SK-N-SH (cell line): ENCODE measurements around the gene SH3D19. TPM values are rescaled to one million over a fixed set of nuclear protein-coding genes. Genes with fewer than 3 reads are reported as not detected.
A peak's percentile ranks its signal among the peaks of the same experiment; 100 is the strongest.

Source experiments
- CTCF ChIA-PET: fragments of 300-600, 350-600 bp; formaldehyde crosslinking; extraction: SDS; loops from one replicate; lab custom pipeline; 2021; lab: Yijun Ruan, JAX
- POLR2A ChIA-PET: fragments of 350-600 bp; sonication (Branson Sonifier 250); formaldehyde crosslinking; extraction: SDS; loops from one replicate; lab custom pipeline; 2020; ENCODE audit warnings: antibody characterized with exemption, inconsistent platforms; lab: Yijun Ruan, JAX
- DNase-seq: peaks from one replicate; pipeline ENCODE4 v3.0.0; 2012
- H2AFZ ChIP-seq: fragments of 200-600 bp; sonication (generic); 2 replicates; pipeline ENCODE4 v1.8.1; 2016; ENCODE audit warnings: antibody characterized with exemption, mild to moderate bottlenecking, low read depth
- H3F3A ChIP-seq: fragments of 200-600 bp; sonication (generic); replicated peaks from 2 replicates; pipeline ENCODE3; 2016; ENCODE audit warnings: antibody characterized with exemption, mild to moderate bottlenecking; ENCODE audit not compliant: insufficient read depth
- H3K27ac ChIP-seq, 2 experiments: fragments of 200-500 bp in 1 of 2; fragments of 200-600 bp in 1 of 2; sonication (Bioruptor generic) in 1 of 2; sonication (generic), shearing (Covaris generic) in 1 of 2; 2 replicates each; pipeline versions ENCODE4 v1.5.1 to v1.6.1; 2014 to 2016; ENCODE audit warnings: low read depth in 2 of 2, inconsistent platforms in 1 of 2, low read length in 1 of 2, mild to moderate bottlenecking in 1 of 2, mixed read lengths in 1 of 2
- H3K27me3 ChIP-seq: fragments of 200-600 bp; sonication (generic), shearing (Covaris generic); 2 replicates; pipeline ENCODE4 v1.6.1; 2016; ENCODE audit warnings: mixed run types; ENCODE audit not compliant: insufficient read depth
- H3K36me3 ChIP-seq, 2 experiments: fragments of 200-500 bp in 1 of 2; fragments of 200-600 bp in 1 of 2; sonication (Bioruptor generic) in 1 of 2; sonication (generic) in 1 of 2; replicated peaks in 1 of 2; 2 replicates each; pipeline versions ENCODE3 to v1.5.1; 2014 to 2016; ENCODE audit warnings: low read length in 1 of 2, mild to moderate bottlenecking in 1 of 2; ENCODE audit not compliant: insufficient read depth in 2 of 2, control insufficient read depth in 1 of 2
- H3K4me1 ChIP-seq, 2 experiments: fragments of 200-500 bp in 1 of 2; fragments of 200-600 bp in 1 of 2; sonication (Bioruptor generic) in 1 of 2; sonication (generic), shearing (Covaris generic) in 1 of 2; 2 replicates each; pipeline versions ENCODE4 v1.5.1 to v1.6.1; 2014 to 2016; ENCODE audit warnings: low read depth in 1 of 2, low read length in 1 of 2, mixed run types in 1 of 2; ENCODE audit not compliant: insufficient read depth in 2 of 2, control insufficient read depth in 1 of 2
- H3K4me2 ChIP-seq: fragments of 200-600 bp; sonication (generic), shearing (Covaris generic); 2 replicates; pipeline ENCODE4 v1.6.1; 2017; ENCODE audit warnings: mixed run types
- H3K4me3 ChIP-seq, 2 experiments: fragments of 200-500 bp in 1 of 2; fragments of 200-600 bp in 1 of 2; sonication (Bioruptor generic) in 1 of 2; sonication (generic), shearing (Covaris generic) in 1 of 2; 2 replicates each; pipeline versions ENCODE4 v1.5.1 to v1.8.1; 2014 to 2016; ENCODE audit warnings: low read depth in 2 of 2, inconsistent platforms in 1 of 2, low read length in 1 of 2, mild to moderate bottlenecking in 1 of 2, mixed read lengths in 1 of 2, moderate library complexity in 1 of 2
- H3K79me2 ChIP-seq: fragments of 200-600 bp; sonication (generic); 2 replicates; pipeline ENCODE4 v1.8.1; 2017; ENCODE audit warnings: mild to moderate bottlenecking; ENCODE audit not compliant: insufficient read depth
- H3K9ac ChIP-seq: fragments of 200-600 bp; sonication (generic); 2 replicates; pipeline ENCODE4 v1.6.1; 2017; ENCODE audit warnings: mixed run types
- H3K9me2 ChIP-seq: fragments of 200-600 bp; sonication (generic); 2 replicates; pipeline ENCODE4 v1.6.1; 2017; ENCODE audit warnings: mixed run types
- H3K9me3 ChIP-seq: fragments of 200-600 bp; sonication (generic); 2 replicates; pipeline ENCODE4 v1.6.1; 2017; ENCODE audit warnings: mixed run types, mild to moderate bottlenecking, moderate library complexity
- H4K20me1 ChIP-seq: fragments of 200-600 bp; sonication (generic); 2 replicates; pipeline ENCODE4 v1.6.1; 2017; ENCODE audit warnings: mild to moderate bottlenecking, mixed run types; ENCODE audit not compliant: insufficient read depth
- CHD2 ChIP-seq: fragments of 150-350 bp; IDR thresholded peaks from 2 replicates; pipeline ENCODE4 v1.6.1; 2018; ENCODE audit warnings: low read length; ENCODE audit not compliant: partially characterized antibody
- CTCF ChIP-seq: fragments of 200-600 bp; sonication (generic); IDR thresholded peaks from 2 replicates; pipeline ENCODE4 v1.6.1; 2017; ENCODE audit warnings: antibody characterized with exemption, mild to moderate bottlenecking, moderate library complexity
- EP300 ChIP-seq, 2 experiments: IDR thresholded peaks; 2 replicates each; pipeline versions ENCODE4 v1.4.0 to v1.6.1; 2012; ENCODE audit warnings: borderline replicate concordance in 1 of 2, low read depth in 1 of 2, low read length in 1 of 2
- FOSL2 ChIP-seq: IDR thresholded peaks from 2 replicates; pipeline ENCODE4 v1.4.0; 2012; ENCODE audit warnings: low read depth, mild to moderate bottlenecking, moderate library complexity, borderline replicate concordance
- JUND ChIP-seq: IDR thresholded peaks from 2 replicates; pipeline ENCODE4 v1.4.0; 2012
- MAX ChIP-seq: IDR thresholded peaks from 2 replicates; pipeline ENCODE4 v1.4.0; 2012; ENCODE audit warnings: low read depth
- MEF2A ChIP-seq: IDR thresholded peaks from 2 replicates; pipeline ENCODE4 v1.4.0; 2012; ENCODE audit warnings: low read depth, borderline replicate concordance
- NFIC ChIP-seq: IDR thresholded peaks from 2 replicates; pipeline ENCODE4 v1.4.0; 2012; ENCODE audit warnings: borderline replicate concordance
- NRF1 ChIP-seq: IDR thresholded peaks from 2 replicates; pipeline ENCODE4 v1.6.1; 2012; ENCODE audit warnings: low read depth, mild to moderate bottlenecking, low read length
- POLR2AphosphoS5 ChIP-seq: IDR thresholded peaks from 2 replicates; pipeline ENCODE4 v1.6.1; 2012; ENCODE audit warnings: low read depth, low read length
- RFX5 ChIP-seq: IDR thresholded peaks from 2 replicates; pipeline ENCODE4 v1.6.1; 2012; ENCODE audit warnings: mild to moderate bottlenecking, improper control_type of control experiment, low read length
- TAF1 ChIP-seq: IDR thresholded peaks from 2 replicates; pipeline ENCODE4 v1.6.1; 2012; ENCODE audit warnings: low read depth, mild to moderate bottlenecking, low read length, moderate library complexity, borderline replicate concordance
- TCF12 ChIP-seq: IDR thresholded peaks from 2 replicates; pipeline ENCODE4 v1.4.0; 2012
- YY1 ChIP-seq: IDR thresholded peaks from 2 replicates; pipeline ENCODE4 v1.4.0; 2012; ENCODE audit warnings: low read depth, mild to moderate bottlenecking
- WGBS: methylation state at CpG from one replicate; pipeline ENCODE4 v1.1.6; 2017; ENCODE audit warnings: low lambda C conversion rate; 5-methylcytosine and 5-hydroxymethylcytosine counted together
- polyA plus RNA-seq, 3 experiments: library from polyadenylated mRNA; depleted of rRNA; stranded (reverse); fragments of >200 nt; gene quantifications; 2 replicates each; pipeline ENCODE4 v1.2.3, GENCODE V29; 2012

Gene SH3D19
- polyA plus RNA-seq, 1 of the 3 experiments (the other 2 are of a cell fraction): 7.1 TPM

- H2AFZ ChIP-seq: peak overlapping the region; percentile 30; the same call in 1 of the 2 replicates
- H3K4me2 ChIP-seq: no peak overlapping the region
- ChIA-PET CTCF (interaction anchor here (1.1 kb wide), 1 partner anchor 333 kb away, joined by 4 read pairs; no protein-coding TSS in a partner anchor), POLR2A (no interaction called here)
- no peak for DNase-seq
- H3K4me3 ChIP-seq: no peak overlapping the region
- no peaks in the 10 kb centered on the region for H3K9me2 ChIP-seq
- H3F3A ChIP-seq: peaks cover 12% of the 10 kb centered on the region
- H3K27ac ChIP-seq: no peak overlapping the region
- no peak overlapping the region for H3K9ac ChIP-seq
- no peaks in the 10 kb centered on the region for H3K79me2 ChIP-seq
- H3K4me1 ChIP-seq: peaks cover 0 to 4% of the 10 kb centered on the region in 2 experiments; a peak in 1 of 4 replicates
- no peaks in the 10 kb centered on the region for H3K27me3 ChIP-seq
- no peaks in the 10 kb centered on the region for H3K9me3 ChIP-seq
- H3K36me3 ChIP-seq: no peaks in the 10 kb centered on the region
- TF ChIP-seq JUND (no peak), CHD2 (no peak), POLR2AphosphoS5 (no peak), TCF12 (no peak), RFX5 (no peak), CTCF (no peak), TAF1 (no peak), MAX (no peak), NRF1 (no peak), MEF2A (no peak), EP300 (IDR thresholded peaks at IDR 0.05; ENCODE audit: borderline replicate concordance in 1 of 2, low read depth in 1 of 2, low read length in 1 of 2) (no peak), NFIC (no peak)
- WGBS: 83% methylated on average over 1 of the region's 1 CpG
- no peaks in the 10 kb centered on the region for H4K20me1 ChIP-seq
Observed at GRCh38 chr4:151331276-151332042, 6.1 kb upstream of the SH3D19 start.

GRCh38 chr4:151329217-151330007, 4.0 kb upstream of the SH3D19 start:
- no peak overlapping the region for H2AFZ ChIP-seq
- ChIA-PET CTCF (interaction anchor here (0.8 to 1.0 kb wide), 2 partner anchors 107 to 212 kb away, joined by 3 to 5 read pairs; no protein-coding TSS in a partner anchor), POLR2A (interaction anchor here (0.5 kb wide), 1 partner anchor 1894 kb away, joined by 3 read pairs; no protein-coding TSS in a partner anchor)
- DNase-seq: no peak
- H3F3A ChIP-seq: peaks cover 21% of the 10 kb centered on the region
- no peaks in the 10 kb centered on the region for H3K27me3 ChIP-seq
- H3K9ac ChIP-seq: no peak overlapping the region
- peaks cover 7% of the 10 kb centered on the region; the same call in 1 of the 2 replicates for H3K79me2 ChIP-seq
- no peaks in the 10 kb centered on the region for H3K36me3 ChIP-seq
- peaks cover 3 to 4% of the 10 kb centered on the region in 2 experiments; a peak in 2 of 4 replicates for H3K4me1 ChIP-seq
- no peaks in the 10 kb centered on the region for H3K9me2 ChIP-seq
- no peak overlapping the region for H3K4me2 ChIP-seq
- TF ChIP-seq YY1 (no peak), FOSL2 (peak; percentile 42; the same call in 1 of the 2 replicates)
- no peaks in the 10 kb centered on the region for H3K9me3 ChIP-seq
- 69% methylated on average over 4 of the region's 4 CpGs for WGBS
- H4K20me1 ChIP-seq: no peaks in the 10 kb centered on the region
- no peak overlapping the region for H3K4me3 ChIP-seq
- H3K27ac ChIP-seq: peak overlapping the region in 1 of 2 experiments; percentile 30; a peak in 1 of 4 replicates
